ENCODE results near the gene ATP2A1. TPM values are rescaled to one million over a fixed set of nuclear protein-coding genes. Genes with fewer than 3 reads are reported as not detected.

Gene ATP2A1
- total and polyA plus RNA-seq, 2 of the 4 experiments (the other 2 are of a cell fraction): under 0.01 to 0.63 TPM

- H3K18ac ChIP-seq (ENCODE audit: low read depth, low read length): no peak overlapping the region
- POLR2A ChIA-PET (ENCODE audit: unreplicated experiment): no interaction called here
- BruUV-seq (replicated peaks): no TSS peak
- H3K27ac ChIP-seq (ENCODE audit: insufficient read depth, low read length): no peak overlapping the region
- H4K20me1 ChIP-seq (ENCODE audit: insufficient read depth, low read length): peaks cover 11% of the 10 kb centered on the region
- no peak overlapping the region for H2BK5ac ChIP-seq (ENCODE audit: low read depth, low read length, poor library complexity, severe bottlenecking)
- no peak overlapping the region for H2BK20ac ChIP-seq (ENCODE audit: low read depth, low read length)
- H3K9me3 ChIP-seq (ENCODE audit: control insufficient read depth, insufficient read depth, low read length): no peaks in the 10 kb centered on the region
- 85% methylated on average over 3 of the region's 11 CpGs; no CpG with 5 or more reads in 1 of the 2 experiments for WGBS, 2 experiments (ENCODE audit: extremely low coverage in 2 of 2, insufficient read length in 1 of 2)
- no peak overlapping the region for H2AK5ac ChIP-seq (ENCODE audit: low read depth, low read length)
- H3K79me1 ChIP-seq (ENCODE audit: low read depth in 1 of 2, low read length in 2 of 2): peaks cover 18 to 43% of the 10 kb centered on the region in 2 experiments; a peak in 3 of 4 replicates
- dilution Hi-C loops (cut with HindIII; ENCODE audit: low sequenced_read_pairs, unreplicated experiment) (no loop called here), in situ Hi-C loops (cut with MboI; ENCODE audit: low sequenced_read_pairs) (no loop called here), intact Hi-C loops (cut with micrococcal nuclease) (no loop called here)
- no peak overlapping the region for H3K4ac ChIP-seq (ENCODE audit: low read depth, low read length)
- no peak overlapping the region for H3K56ac ChIP-seq (ENCODE audit: extremely low read depth, insufficient read depth, low read length)
- no peak for DNase-seq
- H3K4me2 ChIP-seq (ENCODE audit: low read depth, low read length): no peak overlapping the region
- no peak overlapping the region for H3K23ac ChIP-seq (ENCODE audit: low read depth, low read length)
- no peaks in the 10 kb centered on the region for H3K27me3 ChIP-seq (ENCODE audit: control insufficient read depth, insufficient read depth, low read length)
- no peak overlapping the region for H2BK15ac ChIP-seq (ENCODE audit: low read depth, low read length)
- H2AK9ac ChIP-seq (replicated peaks; ENCODE audit: low read depth, low read length, poor library complexity): no peak overlapping the region
- H3K4me1 ChIP-seq (ENCODE audit: control insufficient read depth, insufficient read depth, low read length): peaks cover 5% of the 10 kb centered on the region; the same call in 1 of the 2 replicates
- no peak overlapping the region for H4K8ac ChIP-seq (ENCODE audit: low read depth in 2 of 2, low read length in 2 of 2)
- no peak overlapping the region for H4K91ac ChIP-seq (ENCODE audit: insufficient read depth, low read depth, low read length)
- CTCF ChIA-PET: no interaction called here
- H3K36me3 ChIP-seq (ENCODE audit: control insufficient read depth, insufficient read depth, low read length): peaks cover 56% of the 10 kb centered on the region
- TF ChIP-seq RFX5 (IDR thresholded peaks at IDR 0.05; ENCODE audit: low read depth, low read length): no peak
- TF ChIP-seq NFE2L2 (IDR thresholded peaks at IDR 0.05; ENCODE audit: low read depth, low read length): no peak
- no peak for TF ChIP-seq ELK1 (IDR thresholded peaks at IDR 0.05; ENCODE audit: borderline replicate concordance, low read depth, low read length)
- no peak for TF ChIP-seq CEBPB (IDR thresholded peaks at IDR 0.05; ENCODE audit: low read depth, low read length)
- TF ChIP-seq FOS (IDR thresholded peaks at IDR 0.05; ENCODE audit: low read depth, low read length): no peak
- TF ChIP-seq RAD21 (IDR thresholded peaks at IDR 0.05; ENCODE audit: low read length): no peak
- no peak for TF ChIP-seq MAZ (IDR thresholded peaks at IDR 0.05; ENCODE audit: borderline replicate concordance, low read depth, low read length)
- TF ChIP-seq CTCF (conservative IDR thresholded peaks at IDR 0.05; ENCODE audit: low read depth, low read length): no peak
- no peak for TF ChIP-seq BHLHE40 (IDR thresholded peaks at IDR 0.05; ENCODE audit: low read depth, low read length)
- TF ChIP-seq CHD1 (IDR thresholded peaks at IDR 0.05; ENCODE audit: low read depth, low read length): no peak
- TF ChIP-seq SMC3 (IDR thresholded peaks at IDR 0.05; ENCODE audit: low read depth, low read length): no peak
- no peak for TF ChIP-seq RCOR1 (IDR thresholded peaks at IDR 0.05; ENCODE audit: insufficient replicate concordance, low read length)
- no peak for TF ChIP-seq POLR2A (IDR thresholded peaks at IDR 0.05; ENCODE audit: low read depth, low read length)
- TF ChIP-seq, protein P1, sequence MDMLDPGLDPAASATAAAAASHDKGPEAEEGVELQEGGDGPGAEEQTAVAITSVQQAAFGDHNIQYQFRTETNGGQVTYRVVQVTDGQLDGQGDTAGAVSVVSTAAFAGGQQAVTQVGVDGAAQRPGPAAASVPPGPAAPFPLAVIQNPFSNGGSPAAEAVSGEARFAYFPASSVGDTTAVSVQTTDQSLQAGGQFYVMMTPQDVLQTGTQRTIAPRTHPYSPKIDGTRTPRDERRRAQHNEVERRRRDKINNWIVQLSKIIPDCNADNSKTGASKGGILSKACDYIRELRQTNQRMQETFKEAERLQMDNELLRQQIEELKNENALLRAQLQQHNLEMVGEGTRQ (IDR thresholded peaks at IDR 0.05; ENCODE audit: low read depth, low read length): no peak
- TF ChIP-seq MXI1 (IDR thresholded peaks at IDR 0.05; ENCODE audit: borderline replicate concordance, low read depth, low read length): no peak
- TF ChIP-seq MAFK (IDR thresholded peaks at IDR 0.05; ENCODE audit: low read depth, low read length): no peak
- H2AFZ ChIP-seq (replicated peaks; ENCODE audit: low read length, poor library complexity): no peak overlapping the region
- H4K5ac ChIP-seq (ENCODE audit: low read depth, low read length): no peak overlapping the region
- no peak overlapping the region for H3K14ac ChIP-seq (replicated peaks; ENCODE audit: low read depth, low read length)
- H2BK120ac ChIP-seq (ENCODE audit: low read depth, low read length): no peak overlapping the region
- no peak overlapping the region for H3K4me3 ChIP-seq (ENCODE audit: insufficient read depth, low read depth, low read length)
- no peak overlapping the region for H3K9ac ChIP-seq (ENCODE audit: low read depth, low read length)
- peaks cover 4% of the 10 kb centered on the region; the same call in 1 of the 2 replicates for H3K9me1 ChIP-seq (ENCODE audit: insufficient read depth, low read length)
- ATAC-seq (ENCODE audit: low read depth): no peak
Measured at GRCh38 chr16:28869201-28869600, 9.1 kb upstream of the ATP2A1 start.
